HepG2 (cell line): ENCODE data around the gene POFUT2.

Experiments
- RFX5 ChIP-seq: IDR thresholded peaks from 2 replicates; pipeline ENCODE4 v1.6.1; 2011; ENCODE audit warnings: low read depth, low read length, improper control_type of control experiment
- TARDBP ChIP-seq: sonication (generic); formaldehyde crosslinking; IDR thresholded peaks from 2 replicates; pipeline ENCODE4 v1.8.0; 2022; ENCODE audit warnings: mild to moderate bottlenecking, missing genetic modification reagents
- ZFP1 ChIP-seq: IDR thresholded peaks from 2 replicates; pipeline ENCODE4 v1.6.1; 2016
- ZNF274 ChIP-seq: sonication (generic); formaldehyde crosslinking; IDR thresholded peaks from 2 replicates; pipeline ENCODE4 v1.5.1; 2020; ENCODE audit warnings: mild to moderate bottlenecking, missing genetic modification reagents
- TF ChIP-seq, protein P1 (sequence below), 2 experiments: sonication (generic) in 1 of 2; formaldehyde crosslinking in 1 of 2; IDR thresholded peaks; 2 replicates each; pipeline versions ENCODE4 v1.5.1 to v1.6.1; 2011 to 2020; ENCODE audit warnings: borderline replicate concordance in 1 of 2, low read depth in 1 of 2, low read length in 1 of 2, mild to moderate bottlenecking in 1 of 2, missing genetic modification reagents in 1 of 2, moderate library complexity in 1 of 2
- TF ChIP-seq, protein P2 (sequence below): sonication (generic); formaldehyde crosslinking; IDR thresholded peaks from 2 replicates; pipeline ENCODE4 v1.5.0; 2020; ENCODE audit warnings: mild to moderate bottlenecking, missing genetic modification reagents, moderate library complexity

DNA sequence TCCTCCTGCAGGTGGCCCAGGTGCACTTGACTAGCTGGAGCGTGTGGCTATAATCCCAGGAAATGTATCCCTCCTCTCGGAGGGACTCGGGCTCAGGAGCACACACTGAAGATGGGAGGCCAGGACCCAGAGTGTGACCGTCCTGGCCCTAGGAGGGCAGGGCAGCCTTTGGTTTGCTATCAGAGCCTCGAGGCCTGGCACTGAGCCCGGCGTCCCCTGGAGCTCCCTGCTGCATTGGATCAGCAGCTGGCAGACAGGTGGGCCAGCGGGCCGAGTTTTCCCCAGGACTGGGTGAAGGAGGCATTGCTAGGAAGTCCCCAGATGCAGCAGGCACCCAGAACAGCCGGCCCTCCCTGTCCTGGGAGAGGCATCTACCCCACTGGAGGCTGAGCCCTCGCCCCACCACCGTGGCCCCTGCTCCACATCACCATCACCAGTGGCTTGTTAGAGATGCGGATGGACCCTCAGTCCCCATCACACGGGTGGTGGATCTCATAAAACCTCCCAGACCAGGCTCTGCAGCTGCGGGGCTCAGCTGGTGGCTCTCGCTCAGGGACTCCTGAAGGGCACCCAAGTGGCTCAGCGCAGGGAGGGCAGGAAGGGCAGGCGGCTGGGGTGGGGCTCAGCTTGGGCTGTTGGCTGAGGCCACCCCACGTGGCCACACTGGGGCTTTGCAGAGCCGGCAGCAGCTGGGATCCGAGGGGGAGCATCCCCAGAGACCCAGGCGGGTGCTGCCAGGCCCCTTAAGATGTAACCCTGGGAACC is 32.7 kb upstream of the POFUT2 start:
- TF ChIP-seq TARDBP, result no peak
- TF ChIP-seq ZFP1, result no peak
- no peak for TF ChIP-seq RFX5
- TF ChIP-seq, protein P1, sequence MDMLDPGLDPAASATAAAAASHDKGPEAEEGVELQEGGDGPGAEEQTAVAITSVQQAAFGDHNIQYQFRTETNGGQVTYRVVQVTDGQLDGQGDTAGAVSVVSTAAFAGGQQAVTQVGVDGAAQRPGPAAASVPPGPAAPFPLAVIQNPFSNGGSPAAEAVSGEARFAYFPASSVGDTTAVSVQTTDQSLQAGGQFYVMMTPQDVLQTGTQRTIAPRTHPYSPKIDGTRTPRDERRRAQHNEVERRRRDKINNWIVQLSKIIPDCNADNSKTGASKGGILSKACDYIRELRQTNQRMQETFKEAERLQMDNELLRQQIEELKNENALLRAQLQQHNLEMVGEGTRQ (IDR thresholded peaks at IDR 0.05; ENCODE audit: low read depth, low read length), result no peak
- TF ChIP-seq, protein P1 (CRISPR knock-in tag; IDR thresholded peaks at IDR 0.05; ENCODE audit: borderline replicate concordance), result no peak
- TF ChIP-seq ZNF274 (CRISPR knock-in tag), result no peak
- TF ChIP-seq, protein P2, sequence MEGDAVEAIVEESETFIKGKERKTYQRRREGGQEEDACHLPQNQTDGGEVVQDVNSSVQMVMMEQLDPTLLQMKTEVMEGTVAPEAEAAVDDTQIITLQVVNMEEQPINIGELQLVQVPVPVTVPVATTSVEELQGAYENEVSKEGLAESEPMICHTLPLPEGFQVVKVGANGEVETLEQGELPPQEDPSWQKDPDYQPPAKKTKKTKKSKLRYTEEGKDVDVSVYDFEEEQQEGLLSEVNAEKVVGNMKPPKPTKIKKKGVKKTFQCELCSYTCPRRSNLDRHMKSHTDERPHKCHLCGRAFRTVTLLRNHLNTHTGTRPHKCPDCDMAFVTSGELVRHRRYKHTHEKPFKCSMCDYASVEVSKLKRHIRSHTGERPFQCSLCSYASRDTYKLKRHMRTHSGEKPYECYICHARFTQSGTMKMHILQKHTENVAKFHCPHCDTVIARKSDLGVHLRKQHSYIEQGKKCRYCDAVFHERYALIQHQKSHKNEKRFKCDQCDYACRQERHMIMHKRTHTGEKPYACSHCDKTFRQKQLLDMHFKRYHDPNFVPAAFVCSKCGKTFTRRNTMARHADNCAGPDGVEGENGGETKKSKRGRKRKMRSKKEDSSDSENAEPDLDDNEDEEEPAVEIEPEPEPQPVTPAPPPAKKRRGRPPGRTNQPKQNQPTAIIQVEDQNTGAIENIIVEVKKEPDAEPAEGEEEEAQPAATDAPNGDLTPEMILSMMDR (CRISPR knock-in tag), result no peak
